HG02642 (cell line): ENCODE measurements around the gene OR5D16.
"Not testable (repeated sequence)": the region's sequence is repeated elsewhere in the genome, so short reads cannot be mapped to it uniquely, and the experiment has no call there.

Source experiments
- ATAC-seq: cut with Tn5 transposase; IDR thresholded peaks from one replicate; pipeline ENCODE4 v1.9.1; 2021; ENCODE audit warnings: mild to moderate bottlenecking; ENCODE audit not compliant: unreplicated experiment, poor library complexity

The OR5D16 gene

GRCh38 chr11:55838452-55838851 is at the start of gene OR5D16:
Gene OR5D16, plus strand, starts transcription at chr11:55838752. Its CDS starts 0 bp downstream, at chr11:55838752.
- no peak for ATAC-seq

- ATAC-seq: no peak
Measured at GRCh38 chr11:55791606-55792005, 46.9 kb upstream of the OR5D16 start.

GRCh38 chr11:55793321-55793720 is 45.2 kb upstream of the OR5D16 start:
- ATAC-seq: no peak

GRCh38 chr11:55795256-55795655 is 43.3 kb upstream of the OR5D16 start, which contains the start of gene OR5D14:
Gene OR5D14, plus strand, starts transcription at chr11:55795556. Its CDS starts 0 bp downstream, at chr11:55795556.
- no peak for ATAC-seq

- no peak for ATAC-seq
Measured at GRCh38 chr11:55806248-55806647, 32.3 kb upstream of the OR5D16 start.

GRCh38 chr11:55811067-55811466 is 27.5 kb upstream of the OR5D16 start, which contains the start of gene OR5L1:
Gene OR5L1, plus strand, starts transcription at chr11:55811367. Its CDS starts 100 bp downstream, at chr11:55811467.
- no peak for ATAC-seq

GRCh38 chr11:55819330-55819729 is 19.2 kb upstream of the OR5D16 start, which contains the start of gene OR5D18:
Gene OR5D18, plus strand, starts transcription at chr11:55819630. Its CDS starts 0 bp downstream, at chr11:55819630.
- ATAC-seq: no peak

GRCh38 chr11:55826919-55827318 is 11.6 kb upstream of the OR5D16 start, which contains the start of gene OR5L2:
Gene OR5L2, plus strand, starts transcription at chr11:55827219. Its CDS starts 0 bp downstream, at chr11:55827219.
- no peak for ATAC-seq

GRCh38 chr11:55847453-55847852 is 8.9 kb downstream of the OR5D16 start:
- ATAC-seq: no peak

GRCh38 chr11:55849037-55849436 is 10.5 kb downstream of the OR5D16 start:
- ATAC-seq: no peak

- no peak for ATAC-seq
Measured at GRCh38 chr11:55852141-55852540, 13.6 kb downstream of the OR5D16 start.

GRCh38 chr11:55854704-55855103 is 16.2 kb downstream of the OR5D16 start:
- no peak for ATAC-seq

- ATAC-seq: not testable (repeated sequence)
Measured at GRCh38 chr11:55867354-55867753, 28.8 kb downstream of the OR5D16 start.

- not testable (repeated sequence) for ATAC-seq
Measured at GRCh38 chr11:55872731-55873130, 34.2 kb downstream of the OR5D16 start.

GRCh38 chr11:55873146-55873545 is 34.6 kb downstream of the OR5D16 start:
- not testable (repeated sequence) for ATAC-seq

- ATAC-seq: not testable (repeated sequence)
Measured at GRCh38 chr11:55882997-55883396, 44.4 kb downstream of the OR5D16 start, which contains the start of gene TRIM51. Gene TRIM51, plus strand, starts transcription at chr11:55883297. Its CDS starts 2,132 bp downstream, at chr11:55885429.

GRCh38 chr11:55884995-55885394 is 46.4 kb downstream of the OR5D16 start:
- ATAC-seq: not testable (repeated sequence)

GRCh38 chr11:55885481-55885880 is 46.9 kb downstream of the OR5D16 start:
- ATAC-seq: not testable (repeated sequence)
